NAMALWA (cell line): Measurements from ENCODE around the gene RP2.

Source experiments
- DNase-seq: peaks from one replicate; pipeline ENCODE4 v3.0.0-alpha.2; 2015; ENCODE audit warnings: low spot score

RP2 gene

GRCh38 chrX:46844913-46845312, 8.1 kb downstream of the RP2 start:
- DNase-seq, result no peak

- no peak for DNase-seq
Measured at GRCh38 chrX:46849933-46850332, 13.1 kb downstream of the RP2 start.

DNA sequence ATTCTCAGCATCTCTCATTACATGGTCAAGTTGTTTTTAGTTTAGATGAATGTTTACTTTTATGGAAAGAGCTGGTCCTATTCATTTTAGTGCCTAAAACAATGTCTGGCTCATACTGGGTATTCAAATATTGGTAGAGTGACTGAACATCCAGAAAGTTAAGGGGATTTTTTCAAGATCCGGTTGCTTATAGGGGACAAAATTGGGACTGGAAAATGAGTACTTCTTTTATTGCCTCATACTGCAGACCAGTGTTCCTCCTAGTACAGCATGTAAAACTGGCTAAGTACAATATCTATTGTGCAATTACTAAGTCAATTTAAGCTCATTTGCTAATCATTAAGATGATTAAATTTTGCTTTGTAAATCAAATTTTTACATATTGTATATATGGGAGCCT, 13.9 kb downstream of the RP2 start:
- no peak for DNase-seq

GRCh38 chrX:46856483-46856882, 19.6 kb downstream of the RP2 start:
- DNase-seq, result no peak

- no peak for DNase-seq
Measured at GRCh38 chrX:46860557-46860956, 23.7 kb downstream of the RP2 start.

GRCh38 chrX:46863072-46863471, 26.2 kb downstream of the RP2 start:
- DNase-seq, result no peak

DNA sequence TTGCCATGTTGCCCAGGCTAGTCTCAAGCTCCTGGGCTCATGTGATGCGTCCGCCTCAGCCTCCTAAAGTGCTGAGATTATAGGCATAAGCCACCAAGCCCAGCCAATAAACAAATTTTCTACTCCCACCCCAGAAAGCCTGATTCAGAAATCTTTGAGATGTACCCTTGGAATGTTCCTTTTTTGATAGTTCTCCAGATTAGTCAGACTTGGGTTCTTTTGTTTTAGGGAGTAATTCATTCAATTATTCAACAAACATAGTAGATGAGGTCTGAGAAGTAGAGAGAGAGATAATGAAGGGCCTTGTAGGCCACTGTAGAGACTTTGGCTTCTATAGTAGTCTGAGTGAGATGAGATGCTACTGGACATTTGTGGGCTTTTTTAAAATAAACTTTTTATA, 27.8 kb downstream of the RP2 start:
- no peak for DNase-seq

- DNase-seq, result no peak
Measured at GRCh38 chrX:46865281-46865680, 28.4 kb downstream of the RP2 start.

DNA sequence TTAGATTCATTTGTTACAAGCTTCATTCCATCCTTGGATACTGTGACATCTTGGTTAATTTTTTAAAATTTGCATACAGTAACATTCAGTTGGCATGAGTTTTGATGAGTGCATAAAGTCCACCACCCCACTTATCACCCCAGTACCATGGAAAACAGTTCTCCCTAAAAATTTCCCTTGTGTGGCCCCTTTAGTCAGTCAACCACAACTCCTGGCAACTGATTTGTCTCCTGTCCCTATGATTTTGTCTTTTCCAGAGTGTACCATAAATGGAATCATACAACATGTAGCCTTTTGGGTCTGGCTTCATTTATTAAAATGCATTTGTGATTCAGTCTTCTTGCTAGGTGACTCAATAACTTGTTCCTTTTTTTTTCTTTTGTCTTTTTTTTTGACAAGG, 29.9 kb downstream of the RP2 start:
- no peak for DNase-seq

- DNase-seq, result no peak
Measured at GRCh38 chrX:46873746-46874145, 36.9 kb downstream of the RP2 start.

DNA sequence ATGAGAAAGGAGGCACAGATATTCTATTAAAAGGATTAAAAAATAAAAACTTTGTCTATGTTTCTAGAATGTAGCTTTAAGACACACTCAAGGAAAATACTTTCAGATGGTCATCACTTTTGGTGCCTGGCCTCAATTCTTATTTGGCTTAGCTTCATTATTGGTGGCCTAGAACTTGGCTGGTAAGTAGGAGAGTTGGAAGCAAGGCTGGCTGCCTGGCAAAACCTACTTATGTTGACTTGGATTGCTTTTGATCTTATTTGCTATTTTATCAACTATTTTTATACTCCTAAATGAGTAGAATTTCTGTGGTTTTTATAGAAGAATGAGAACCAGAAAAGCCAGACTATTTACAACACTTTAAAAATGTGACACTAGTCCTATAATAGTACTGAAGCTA, 40.1 kb downstream of the RP2 start:
- DNase-seq, result no peak

DNA sequence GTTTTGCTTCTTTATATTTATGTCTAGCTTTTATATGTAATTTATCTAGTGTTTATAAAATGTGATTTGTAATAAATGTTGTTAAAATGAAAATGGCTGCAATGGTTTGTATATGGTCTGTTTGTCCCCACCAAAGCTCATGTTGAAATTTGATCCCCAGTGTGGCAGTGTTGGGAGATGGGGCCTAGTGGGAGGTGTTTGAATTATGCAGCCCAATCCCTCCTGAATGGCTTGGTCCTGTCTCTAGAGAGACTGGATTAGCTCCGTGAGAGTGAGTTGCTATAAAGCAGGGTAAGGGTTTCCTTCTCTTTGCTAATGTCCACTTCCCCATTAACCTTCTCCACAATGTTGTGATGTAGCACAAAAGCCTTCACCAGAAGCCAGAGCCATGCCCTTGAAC, 45.4 kb downstream of the RP2 start:
- no peak for DNase-seq

DNA sequence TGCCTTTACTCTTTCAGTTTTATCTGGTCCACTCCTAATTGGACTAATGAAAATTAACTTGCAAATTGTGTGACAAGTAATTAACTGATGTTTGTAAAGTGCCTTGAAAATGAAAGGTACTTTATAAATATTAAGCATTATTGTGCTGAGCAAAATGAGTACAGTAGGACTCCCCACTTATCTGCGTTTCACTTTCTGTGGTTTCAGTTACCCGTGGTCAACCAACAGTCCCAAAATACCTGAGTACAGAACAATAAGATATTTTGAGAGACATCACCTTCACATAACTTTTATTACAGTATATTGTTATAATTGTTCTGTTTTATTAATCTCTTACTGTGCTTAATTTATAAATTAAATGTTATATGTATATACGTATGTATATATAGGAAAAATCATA, 48.0 kb downstream of the RP2 start:
- DNase-seq, result no peak

GRCh38 chrX:46898207-46898606, 61.4 kb downstream of the RP2 start:
- no peak for DNase-seq

DNA sequence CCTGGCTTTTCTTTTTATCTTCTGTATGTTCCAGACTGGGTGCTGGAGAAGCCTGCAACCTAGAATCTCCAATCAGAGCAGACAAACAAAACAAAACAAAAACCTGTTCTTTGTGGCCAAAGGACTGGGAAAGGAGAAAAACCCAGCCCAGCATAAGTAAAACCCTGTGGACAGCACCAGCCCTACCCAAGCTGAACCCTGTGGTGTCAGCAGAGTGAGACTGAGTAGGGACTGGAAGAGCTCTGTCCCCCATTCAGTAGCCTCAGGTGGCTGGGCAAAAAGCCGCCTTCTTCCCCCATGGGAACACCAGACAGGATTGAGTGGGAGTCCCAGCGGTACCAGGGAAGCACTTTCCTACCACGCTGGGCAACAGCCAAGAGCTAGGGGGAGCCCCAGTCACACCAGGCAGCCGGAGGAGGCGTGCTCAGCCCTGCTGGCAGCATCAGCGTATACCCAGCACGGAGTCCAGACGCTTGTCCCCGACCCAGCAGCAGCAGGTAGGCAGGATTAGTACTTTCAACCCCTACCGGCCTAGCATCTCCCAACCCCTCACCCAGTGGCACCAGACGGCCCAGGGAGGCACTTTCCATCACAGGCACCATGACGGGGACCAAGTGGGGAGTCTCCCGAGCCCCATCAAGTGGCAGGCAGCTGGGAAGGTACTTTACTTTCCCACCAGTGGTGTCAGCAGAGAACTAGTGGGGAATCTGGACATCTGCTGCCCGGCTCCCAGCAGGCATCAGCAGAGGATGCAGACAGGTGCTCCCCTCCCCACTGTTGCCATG, 66.8 kb downstream of the RP2 start:
- DNase-seq, result peak; percentile 77

DNA sequence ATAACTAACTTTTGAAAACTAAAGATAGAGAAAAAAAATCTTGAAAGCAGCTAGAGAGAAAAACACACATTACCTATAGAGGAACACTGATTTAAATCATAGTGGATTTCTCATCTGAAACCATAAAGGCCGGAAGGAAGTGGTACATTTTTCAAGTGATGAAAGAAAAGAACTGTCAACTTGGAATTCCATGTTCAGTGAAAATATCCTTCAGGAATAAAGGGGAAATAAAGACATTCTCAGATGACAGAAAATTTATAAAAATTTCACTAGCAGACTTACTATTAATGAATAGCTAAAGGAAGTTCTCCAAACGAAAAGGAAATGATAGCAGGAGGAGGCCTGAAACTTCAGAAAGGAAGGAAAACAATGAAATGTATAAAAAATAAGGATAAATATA, 67.8 kb downstream of the RP2 start:
- no peak for DNase-seq

DNA sequence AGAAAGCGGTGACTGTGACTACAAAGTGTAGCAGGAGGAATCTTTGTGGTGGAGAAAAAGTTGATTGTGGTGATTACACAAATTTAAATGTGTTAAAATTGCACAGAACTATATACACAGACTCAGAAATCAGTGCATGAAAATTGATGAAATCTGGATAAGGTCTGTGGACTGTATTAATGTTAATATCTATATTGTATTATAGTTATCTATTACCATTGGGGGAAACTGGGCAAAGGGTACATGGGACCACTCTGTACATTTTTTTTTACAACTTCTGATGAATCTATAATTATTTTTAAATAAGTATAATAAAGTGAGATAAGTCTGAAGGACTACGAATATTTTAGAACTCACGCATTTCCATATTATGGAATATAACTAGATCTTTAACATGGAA, 73.6 kb downstream of the RP2 start:
- DNase-seq, result no peak

- peak; percentile 69 for DNase-seq
Measured at GRCh38 chrX:46912098-46912602, 75.3 kb downstream of the RP2 start, which contains the start of gene JADE3. JADE3 (plus strand) TSS chrX:46912421; CDS start chrX:46984895, 72,474 bp downstream.

- peak; percentile 73 for DNase-seq
Measured at GRCh38 chrX:46912603-46913491, 76.0 kb downstream of the RP2 start.

DNA sequence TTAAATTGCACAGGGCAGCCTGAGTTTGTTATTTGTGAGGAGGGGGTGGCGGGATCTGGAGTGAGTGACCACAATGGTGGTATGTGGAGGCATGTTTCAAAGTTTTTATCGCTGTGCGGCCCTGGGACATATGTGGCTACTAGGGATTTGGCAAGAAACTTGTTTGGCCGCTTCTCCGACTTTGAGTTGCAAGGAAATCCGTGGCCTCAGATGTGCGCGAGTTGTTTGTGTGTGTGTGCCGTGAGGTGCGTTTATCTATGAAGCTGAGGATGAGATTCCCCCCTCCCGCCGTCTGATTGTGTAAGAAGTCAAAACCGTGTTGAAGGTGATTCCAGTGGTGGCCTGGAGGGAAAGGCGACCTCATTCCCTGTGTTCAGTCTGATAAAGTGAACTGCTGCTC, 76.8 kb downstream of the RP2 start:
- peak; percentile 24 for DNase-seq

GRCh38 chrX:46916273-46916672, 79.4 kb downstream of the RP2 start:
- no peak for DNase-seq

- no peak for DNase-seq
Measured at GRCh38 chrX:46917622-46918021, 80.8 kb downstream of the RP2 start.

- no peak for DNase-seq
Measured at GRCh38 chrX:46918434-46918833, 81.6 kb downstream of the RP2 start.
